Occipital lobe (tissue), 2 donors: ENCODE results near the gene STAT2. TPM values are rescaled to one million over a fixed set of nuclear protein-coding genes. Genes with fewer than 3 reads are reported as not detected.
A peak's percentile ranks its signal among the peaks of the same experiment; 100 is the strongest.
"Not testable (repeated sequence)": the region's sequence is repeated elsewhere in the genome, so short reads cannot be mapped to it uniquely, and the experiment has no call there.

Experiments
- DNase-seq: peaks from one replicate; lab custom pipeline; 2025; lab: John Stamatoyannopoulos, UW
- total RNA-seq: library from RNA; depleted of rRNA; stranded (reverse); fragments of >200 nt; gene quantifications from one replicate; pipeline ENCODE4 v1.2.3, GENCODE V29; 2014

STAT2 gene
- total RNA-seq, 1 donor from 2014 or later: 84.4 TPM

DNA sequence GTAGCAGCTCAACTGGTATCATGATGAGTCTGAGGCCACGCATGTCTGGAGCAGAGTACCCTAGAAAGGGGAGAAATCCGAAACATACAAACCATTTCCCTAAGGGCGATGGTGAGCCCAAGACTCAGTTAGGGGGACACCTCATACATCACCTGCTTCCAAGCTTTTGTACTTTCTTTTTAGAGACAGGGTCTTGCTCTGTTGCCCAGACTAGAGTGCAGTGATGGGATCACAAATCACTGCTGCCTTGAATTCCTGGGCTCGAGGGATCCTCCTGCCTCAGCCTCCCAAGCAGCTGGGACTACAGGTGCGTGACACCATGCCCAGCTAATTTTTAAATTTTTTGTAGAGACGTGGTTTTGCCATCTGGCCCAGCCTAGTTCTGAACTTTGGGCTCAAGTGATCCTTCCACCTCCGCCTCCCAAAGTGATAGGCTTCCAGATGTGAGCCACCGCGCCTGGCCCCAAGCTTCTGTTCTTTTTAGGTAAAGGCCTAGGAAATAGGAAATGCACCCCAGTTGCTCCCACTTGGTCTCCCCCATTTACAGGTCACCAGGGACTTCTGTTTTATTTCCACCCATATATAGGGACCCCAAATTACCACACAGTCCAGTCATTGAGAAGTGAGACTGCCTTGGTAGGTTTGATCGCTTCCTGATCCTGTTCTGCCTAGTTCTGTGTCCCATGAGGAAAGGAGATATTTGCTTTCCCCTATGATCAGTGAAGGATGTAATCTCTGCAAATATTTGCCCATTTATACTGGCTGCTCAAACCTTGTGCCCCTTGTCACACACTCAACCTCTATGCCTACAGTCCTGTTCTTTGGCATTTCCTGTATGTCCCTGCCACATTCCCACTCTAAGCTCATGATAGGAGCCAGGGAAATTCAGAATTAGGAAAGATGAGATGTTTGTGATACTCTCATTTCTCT, 2.5 kb upstream of the STAT2 start, which contains the start of gene APOF:
APOF (minus strand) TSS at position 728 of the 930 bp plus-strand sequence; CDS start at position 616, 112 bp downstream.
- DNase-seq: no peak

DNA sequence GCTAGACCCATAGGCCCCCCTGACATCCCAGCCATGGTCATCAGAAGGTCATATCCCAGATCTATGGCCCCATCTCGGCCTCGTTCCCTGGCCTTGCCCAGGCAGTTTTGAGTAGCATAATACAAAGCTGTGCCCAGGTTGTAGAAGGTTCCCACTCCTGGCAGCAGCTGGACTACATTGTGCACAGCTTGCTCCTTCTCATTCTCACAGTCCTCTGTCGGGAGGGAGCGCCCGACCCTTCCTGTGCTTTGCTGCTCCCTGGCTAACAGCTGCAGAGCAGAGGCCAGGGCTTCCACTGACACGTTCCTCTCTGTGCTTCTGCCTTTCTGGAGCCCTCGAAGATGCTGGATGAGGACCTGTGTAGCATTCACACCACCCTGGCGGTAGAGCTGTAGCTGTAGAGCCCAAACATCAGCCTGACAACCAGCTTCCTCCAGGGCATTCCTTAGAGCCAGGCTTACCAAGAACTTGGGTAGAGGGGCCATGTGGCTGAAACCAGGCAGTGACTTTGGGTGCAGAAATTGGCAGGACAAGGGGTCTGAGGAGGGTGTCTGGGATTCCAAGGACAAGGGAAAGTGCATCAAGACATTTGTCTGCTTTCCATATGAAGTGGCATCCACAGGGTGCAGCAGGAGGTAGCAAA, 1.7 kb upstream of the STAT2 start:
- no peak for DNase-seq

DNA sequence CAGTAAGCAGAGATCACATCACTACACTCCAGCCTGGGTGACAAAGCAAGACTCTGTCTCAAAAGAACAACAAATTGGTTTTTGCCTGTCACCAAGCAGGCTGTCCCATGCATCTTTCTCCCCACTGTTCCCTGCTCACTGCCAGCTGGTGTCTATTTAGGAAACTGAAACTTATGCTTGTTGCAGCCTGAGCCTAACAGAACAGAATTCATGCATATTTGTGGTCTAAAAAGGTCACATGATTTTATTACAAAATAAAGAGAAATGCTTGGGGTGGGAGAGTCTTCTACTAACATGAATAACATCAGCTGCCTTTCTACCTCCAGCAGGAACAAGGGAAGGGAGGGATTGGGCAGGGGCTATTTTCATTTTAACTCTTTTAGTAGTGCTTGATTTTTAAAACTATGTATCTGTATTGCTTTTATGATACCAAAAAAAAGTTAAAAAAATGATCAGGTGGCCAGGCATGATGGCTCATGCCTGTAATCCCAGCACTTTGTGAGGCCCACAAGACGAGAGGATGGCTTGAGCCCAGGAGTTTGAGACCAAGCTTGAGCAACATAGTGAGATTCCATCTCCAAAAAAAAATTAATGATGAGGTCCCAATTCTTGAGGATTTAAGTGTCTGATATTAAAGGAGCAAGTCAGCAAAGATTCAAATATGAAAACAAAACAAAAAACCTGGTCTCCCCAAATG, 923 bp downstream of the STAT2 start:
- DNase-seq: peak; percentile 44

DNA sequence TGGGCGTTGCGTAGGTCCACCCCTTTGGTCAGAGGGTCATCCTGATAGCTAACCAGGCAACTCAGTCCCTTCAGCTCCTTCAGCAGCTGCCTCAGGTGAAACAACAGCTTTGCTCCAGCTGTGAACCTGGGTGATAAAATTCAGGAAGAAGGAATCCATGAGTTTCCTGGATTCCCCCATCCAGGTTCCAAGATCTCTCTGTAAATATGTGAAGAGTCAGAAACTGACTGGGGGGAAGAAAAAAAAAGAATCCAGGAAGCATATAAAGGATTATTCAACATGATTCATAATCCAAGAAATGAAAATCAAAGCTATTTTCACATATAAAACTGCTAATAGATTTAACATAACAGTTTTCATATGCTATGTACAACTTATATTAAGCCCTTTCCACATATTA, 8.6 kb downstream of the STAT2 start:
- no peak for DNase-seq

DNA sequence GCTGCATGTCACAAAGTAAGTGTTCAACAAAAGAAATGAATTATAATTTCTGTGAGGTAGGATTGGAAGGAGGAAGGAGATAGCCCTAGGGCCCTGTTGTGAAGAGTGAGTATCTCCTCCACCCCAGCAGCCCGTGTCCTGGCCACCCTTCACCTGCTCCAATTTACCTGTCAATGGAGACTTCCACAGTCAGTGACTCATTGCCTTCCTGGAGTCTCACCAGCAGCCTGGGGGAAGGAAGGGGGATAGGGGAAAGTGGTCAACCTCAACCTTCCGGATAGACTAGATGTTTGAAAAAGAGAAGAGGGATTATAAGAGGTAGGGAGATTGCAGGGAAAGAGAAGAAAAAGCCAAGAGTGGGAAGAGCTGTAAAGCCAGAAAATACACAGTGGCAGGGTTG, 9.2 kb downstream of the STAT2 start:
- DNase-seq: no peak

DNA sequence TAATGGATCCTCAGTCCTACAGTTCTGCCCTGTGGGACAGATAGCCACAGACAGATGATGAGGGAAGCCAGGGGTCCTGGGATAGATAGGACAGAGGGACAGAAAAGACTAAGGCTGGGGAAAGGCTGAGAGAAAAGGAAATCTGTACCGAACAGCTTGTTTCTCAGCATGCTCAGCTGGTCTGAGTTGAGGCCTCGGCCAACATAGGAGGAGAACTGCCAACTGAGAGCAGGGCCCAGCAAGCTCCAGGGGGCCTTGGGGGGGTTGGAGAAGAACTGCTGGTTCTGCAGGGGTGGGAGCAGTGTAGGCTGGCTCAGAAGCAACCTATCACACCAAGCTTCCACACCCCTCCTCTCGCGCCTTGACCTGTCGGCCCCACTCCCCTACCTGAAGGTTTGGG, 11.1 kb downstream of the STAT2 start:
- DNase-seq: no peak

DNA sequence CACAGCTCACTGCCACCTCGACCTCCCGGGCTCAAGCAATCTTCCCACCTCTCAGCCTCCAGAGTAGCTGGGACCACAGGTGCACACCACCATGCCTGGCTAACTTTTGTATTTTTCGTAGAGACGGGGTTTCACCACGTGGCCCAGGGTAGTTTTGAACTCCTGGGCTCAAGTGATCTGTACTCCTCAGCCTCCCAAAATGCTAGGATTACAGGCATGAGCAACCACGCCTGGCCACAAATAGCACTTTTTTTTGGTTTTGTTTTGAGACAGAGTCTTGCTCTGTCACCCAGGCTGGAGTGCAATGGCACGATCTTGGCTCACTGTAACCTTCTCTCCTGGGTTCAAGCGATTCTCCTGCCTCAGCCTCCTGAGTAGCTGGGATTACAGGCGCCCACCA, 12.7 kb downstream of the STAT2 start:
- DNase-seq: not testable (repeated sequence)

DNA sequence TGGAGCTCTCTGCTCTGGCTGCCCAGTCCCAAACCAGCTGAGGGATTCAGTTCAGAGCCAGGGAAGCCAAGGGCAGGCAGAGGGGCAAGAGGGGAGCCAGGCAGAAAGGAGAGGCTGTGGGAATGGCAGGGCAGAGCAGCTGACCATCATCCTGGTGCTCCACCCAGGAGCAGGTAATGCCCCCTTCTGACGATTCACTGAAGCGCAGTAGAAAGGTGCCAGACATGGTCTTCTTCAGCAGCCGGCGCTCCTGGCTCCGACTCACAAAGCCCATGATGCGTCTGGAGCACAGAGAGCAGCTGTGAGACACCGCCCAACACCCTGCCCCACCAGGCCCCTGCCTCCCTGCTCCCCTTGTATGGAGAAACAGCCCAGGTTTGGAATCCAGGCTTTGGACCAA, 13.2 kb downstream of the STAT2 start:
- DNase-seq: no peak

DNA sequence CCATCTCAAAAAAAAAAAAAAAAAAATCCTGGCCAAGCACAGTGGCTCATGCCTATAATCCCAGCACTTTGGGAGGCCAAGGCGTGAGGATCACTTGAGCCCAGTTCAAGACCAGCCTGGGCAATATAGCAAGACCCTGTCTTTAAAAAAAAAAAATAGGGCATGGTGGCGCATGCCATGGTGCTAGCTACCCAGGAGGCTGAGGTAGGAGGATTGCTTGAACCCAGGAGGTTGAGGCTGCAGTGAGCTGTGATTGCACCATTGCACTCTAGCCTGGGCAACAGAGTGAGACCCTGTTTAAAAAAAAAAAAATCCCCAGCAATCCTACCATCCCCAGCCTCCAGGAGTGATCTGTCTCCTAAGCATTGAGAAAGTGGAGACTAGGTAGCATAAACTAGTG, 17.6 kb downstream of the STAT2 start:
- DNase-seq: not testable (repeated sequence)

DNA sequence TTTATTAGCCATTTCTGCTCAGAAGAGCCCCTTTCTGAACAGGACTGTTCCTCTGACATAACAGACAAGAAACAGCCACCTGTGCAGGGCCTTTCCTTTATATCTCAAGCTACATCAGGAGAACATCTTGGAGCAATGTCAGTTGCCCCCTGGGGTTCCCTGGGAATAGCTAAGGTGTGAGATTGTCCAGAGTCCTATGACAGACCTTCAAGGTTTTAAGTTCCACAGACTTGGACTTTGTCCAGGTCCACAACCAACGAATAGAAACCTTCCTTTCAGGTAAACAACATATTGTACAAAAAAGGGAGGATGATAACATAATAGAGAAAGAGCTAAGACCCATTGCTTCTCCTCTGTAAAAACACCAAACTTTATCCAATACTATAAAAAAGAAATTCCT, 18.3 kb downstream of the STAT2 start:
- DNase-seq: no peak

DNA sequence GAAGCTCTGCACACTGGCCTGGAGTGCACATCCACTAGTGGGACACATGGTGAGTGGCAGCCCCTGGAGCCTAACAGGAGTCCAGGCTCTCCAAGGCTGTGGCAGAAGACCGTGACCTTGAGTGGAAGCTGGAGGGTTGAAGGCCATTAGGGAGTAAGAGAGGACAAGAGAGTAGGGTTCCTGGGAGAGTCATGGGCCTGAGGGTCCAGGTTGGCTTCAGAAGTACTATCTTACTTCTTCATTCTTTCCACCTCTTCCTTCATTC, 20.8 kb downstream of the STAT2 start:
- DNase-seq: no peak

DNA sequence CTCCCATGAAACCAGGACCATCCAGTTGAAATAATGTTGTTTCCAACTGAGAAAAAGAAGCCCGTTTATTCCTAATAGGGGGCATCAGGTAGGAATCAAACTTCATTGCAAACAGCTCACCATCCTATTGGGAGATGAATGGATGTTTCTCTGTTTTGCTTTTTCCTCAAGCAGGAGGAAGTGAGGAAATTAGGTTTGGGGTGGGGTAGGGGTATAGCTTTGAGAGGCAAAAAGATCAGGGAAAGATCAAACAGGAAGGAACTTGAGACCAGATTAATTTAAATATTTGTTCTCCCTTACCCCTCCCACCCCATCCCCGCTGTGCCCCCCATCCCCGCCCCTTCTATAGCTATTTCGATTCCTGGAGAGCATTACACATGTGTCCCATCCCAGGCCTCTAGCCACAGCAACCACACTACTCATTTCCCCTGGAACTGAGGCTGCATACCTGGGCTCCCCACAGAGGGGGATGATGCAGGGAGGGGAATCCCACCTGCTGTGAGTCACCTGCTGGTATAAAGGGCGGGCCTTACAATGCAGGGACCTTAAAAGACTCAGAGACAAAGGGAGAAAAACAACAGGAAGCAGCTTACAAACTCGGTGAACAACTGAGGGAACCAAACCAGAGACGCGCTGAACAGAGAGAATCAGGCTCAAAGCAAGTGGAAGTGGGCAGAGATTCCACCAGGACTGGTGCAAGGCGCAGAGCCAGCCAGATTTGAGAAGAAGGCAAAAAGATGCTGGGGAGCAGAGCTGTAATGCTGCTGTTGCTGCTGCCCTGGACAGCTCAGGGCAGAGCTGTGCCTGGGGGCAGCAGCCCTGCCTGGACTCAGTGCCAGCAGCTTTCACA, 21.4 kb downstream of the STAT2 start, which contains the start of gene IL23A:
IL23A (plus strand) TSS at position 577 of the 850 bp plus-strand sequence; CDS start at position 738, 161 bp downstream.
- no peak for DNase-seq

DNA sequence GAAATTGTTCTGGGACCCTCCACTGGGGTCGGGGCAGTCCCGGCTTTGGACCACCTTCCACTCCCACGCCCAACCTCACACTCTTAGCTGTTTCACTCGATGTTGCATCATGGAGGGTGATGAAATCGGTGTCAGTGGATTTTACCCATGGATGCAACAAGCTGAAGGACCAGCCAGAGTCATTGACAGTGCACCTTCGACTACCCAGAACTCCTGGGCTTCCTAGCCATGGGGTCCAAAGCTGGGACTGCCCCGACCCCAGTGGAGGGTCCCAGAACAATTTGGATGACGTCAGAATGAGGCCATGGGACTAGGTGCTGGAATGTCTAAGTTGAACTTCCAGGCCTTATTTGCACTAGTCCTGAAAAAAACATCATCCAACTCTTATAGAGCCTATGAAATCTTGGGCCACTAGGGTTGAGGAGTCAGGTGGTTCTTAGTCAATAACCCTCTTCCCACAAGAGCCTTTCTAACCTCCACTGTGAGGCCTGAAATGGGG, 22.1 kb downstream of the STAT2 start:
- no peak for DNase-seq

DNA sequence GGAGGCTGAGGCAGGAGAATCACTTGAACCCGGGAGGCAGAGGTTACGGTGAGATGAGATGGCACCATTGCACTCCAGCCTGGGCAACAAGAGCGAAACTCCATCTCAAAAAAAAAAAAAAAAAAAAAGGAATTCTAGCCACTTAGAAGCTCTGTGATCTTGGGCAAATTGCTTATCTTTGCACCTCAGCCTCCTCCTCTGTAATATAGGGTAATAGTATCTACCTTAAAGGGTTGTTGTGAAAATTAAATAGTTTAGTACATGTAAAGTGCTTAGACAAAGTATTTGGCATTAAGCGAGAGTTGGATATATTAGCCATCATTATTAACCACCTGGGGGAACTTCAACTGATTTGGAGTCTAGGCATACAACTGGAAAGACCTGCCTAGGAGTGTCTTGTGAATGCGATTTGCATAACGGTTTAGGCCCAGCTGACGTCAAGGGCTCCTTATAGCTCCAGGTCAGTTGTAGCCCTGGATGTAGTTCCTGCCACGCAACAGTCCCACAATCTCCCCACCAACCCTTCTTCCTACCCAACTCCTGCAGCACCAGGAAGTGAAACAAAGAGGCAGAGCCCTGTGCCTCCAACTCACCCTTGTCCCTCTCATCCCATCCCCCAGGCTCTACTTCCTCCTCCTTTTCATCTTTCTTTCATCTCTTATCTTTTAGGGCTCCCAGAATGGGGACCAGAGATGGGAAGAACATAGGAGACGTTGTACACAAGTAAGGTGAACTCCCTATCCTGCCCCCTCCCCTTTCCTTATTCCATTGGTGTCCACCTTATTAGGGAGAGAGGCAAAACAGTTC, 23.3 kb downstream of the STAT2 start:
- no peak for DNase-seq

DNA sequence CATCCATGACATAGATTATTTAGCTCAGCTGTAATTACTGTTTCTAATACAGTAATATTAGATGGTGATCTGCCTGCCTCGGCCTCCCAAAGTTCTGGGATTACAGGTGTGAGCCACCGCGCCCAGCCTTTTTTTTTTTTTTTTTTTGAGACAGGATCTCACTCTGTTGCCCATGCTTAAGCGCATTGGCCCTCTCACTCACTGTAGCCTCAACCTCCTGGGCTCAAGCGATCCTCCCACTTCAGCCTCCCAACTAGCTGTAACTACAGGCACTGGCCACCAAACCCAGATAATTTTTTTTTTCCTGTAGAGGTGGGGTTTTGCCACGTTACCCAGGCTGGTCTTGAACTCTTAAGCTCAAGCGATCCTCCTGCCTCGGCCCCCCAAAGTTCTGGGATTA, 24.4 kb downstream of the STAT2 start:
- DNase-seq: not testable (repeated sequence)

DNA sequence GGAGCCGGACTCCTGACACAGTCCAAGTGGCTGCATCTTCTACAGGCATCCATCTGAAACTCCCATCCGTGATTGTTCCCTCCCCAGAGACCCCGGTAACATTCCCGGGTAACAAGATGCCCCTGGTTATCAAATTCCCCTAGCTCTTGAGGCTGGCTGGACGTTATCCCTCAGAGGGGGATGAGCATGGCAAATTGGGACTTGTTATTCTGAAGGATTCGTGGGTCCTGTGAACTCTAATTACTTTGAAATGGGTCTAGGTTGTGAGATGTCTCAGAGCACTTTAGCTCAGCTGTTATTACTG, 25.5 kb downstream of the STAT2 start:
- no peak for DNase-seq

DNA sequence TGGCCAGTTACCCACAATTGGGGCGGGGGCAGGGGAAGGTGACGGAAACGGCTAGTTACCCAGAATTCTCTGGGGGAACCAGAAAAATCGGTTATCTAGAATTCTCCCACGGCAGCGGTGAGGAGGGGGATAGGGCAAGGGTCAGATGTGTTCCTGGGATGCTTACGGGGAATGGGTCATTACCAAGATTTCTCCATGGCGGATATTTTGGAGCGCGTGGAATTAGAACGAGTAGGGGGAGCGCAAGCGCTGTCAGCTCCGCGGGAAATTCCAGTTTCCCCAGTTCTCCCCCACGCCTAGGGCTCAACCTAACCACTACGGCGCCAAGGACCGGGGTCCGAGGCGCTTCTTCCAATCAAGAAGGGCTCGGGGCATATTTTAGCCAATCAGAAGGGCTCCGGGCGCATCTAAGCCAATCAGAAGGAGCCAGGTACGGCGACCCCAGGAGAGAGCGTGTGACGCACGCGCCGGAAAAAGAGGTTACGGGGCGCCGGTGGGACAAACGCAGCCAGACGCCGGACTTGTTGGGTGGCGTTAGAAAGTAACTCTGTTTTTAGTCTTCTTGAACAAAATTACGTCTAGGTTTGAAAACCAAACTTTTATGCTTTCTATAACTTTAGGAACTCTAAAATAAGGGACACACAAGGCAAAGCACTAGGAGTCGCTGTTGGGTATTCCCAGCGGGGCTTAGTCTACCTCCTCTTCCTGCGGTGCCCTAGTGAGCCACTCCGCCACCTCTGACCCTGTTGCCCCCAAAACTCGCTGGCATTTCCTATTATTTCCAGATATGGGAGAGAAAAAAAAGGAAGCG, 26.0 kb downstream of the STAT2 start, which contains the start of gene PAN2:
PAN2 (minus strand) TSS at position 322 of the 811 bp plus-strand sequence. CDS start 906 bp downstream, outside the sequence.
- peak; percentile 90 for DNase-seq

DNA sequence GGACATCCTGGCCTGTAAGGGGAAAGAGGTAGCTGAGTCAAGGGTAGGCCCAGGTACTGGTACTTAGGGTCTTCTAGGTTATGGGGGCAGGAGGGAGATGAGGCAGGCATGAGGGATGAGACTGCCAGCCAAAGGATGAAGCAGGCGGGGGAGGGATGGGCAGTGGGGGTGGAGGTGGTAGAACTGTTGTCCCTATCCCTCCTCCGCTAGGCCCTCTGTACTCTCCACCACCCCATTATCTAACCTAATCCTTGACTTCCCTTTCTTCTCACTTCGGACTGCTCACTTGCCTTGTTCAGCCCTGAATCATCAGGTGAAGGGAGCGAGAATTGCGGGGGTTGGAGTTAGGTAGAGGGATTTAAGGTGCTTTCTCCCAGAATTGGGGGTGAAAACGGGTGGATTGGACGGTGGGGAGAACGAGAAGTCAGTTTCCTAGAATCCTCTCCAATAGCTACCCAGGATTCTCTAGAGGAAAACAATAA, 26.7 kb downstream of the STAT2 start:
- DNase-seq: no peak

DNA sequence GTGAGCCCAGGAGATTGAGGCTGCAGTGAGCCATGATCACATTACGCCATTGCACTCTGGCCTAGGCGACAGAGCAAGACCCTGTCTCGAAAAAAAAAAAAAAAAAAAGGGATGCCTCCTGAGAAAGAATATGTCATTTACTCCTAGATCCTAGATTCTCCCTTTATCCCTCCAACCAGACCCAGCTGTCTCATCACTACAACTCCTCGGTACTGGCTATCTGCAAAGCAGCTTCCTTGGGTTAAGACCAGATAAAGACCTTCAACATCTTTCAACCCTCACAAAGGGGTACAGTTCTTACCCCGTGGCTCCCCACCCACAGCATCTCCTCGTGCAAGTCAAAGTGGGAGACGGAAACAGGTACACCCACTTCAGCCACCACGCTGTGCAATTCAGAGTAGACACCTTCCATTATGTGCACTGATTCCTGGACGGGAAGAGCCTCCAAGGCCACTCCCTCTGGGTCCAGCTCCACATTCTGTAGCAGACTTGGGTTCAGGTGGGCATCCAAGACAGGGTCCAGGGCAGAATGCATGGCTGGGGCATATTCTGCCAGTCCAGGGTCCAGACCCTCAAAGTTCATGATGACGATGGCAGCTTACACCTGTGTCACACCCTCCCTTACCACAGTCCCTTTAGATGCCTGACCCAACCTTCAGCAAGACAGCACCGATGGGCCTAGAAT, 27.3 kb downstream of the STAT2 start:
- DNase-seq: no peak
